ENCODE results near the gene PPARG. TPM values are rescaled to one million over a fixed set of nuclear protein-coding genes. Genes with fewer than 3 reads are reported as not detected.

The PPARG gene
- total RNA-seq, 1 donor from 2014 or later = 14.7 TPM

- H3K4me3 ChIP-seq (ENCODE audit: low read depth, low read length) = no peak overlapping the region
- no peak for TF ChIP-seq CTCF (conservative IDR thresholded peaks at IDR 0.05; ENCODE audit: low read depth, low read length)
- no peak for DNase-seq (ENCODE audit: low read depth)
Measured at GRCh38 chr3:12420393-12420792, 131.5 kb downstream of the PPARG start.

GRCh38 chr3:12421132-12421531 lies 132.3 kb downstream of the PPARG start:
- no peak overlapping the region for H3K4me3 ChIP-seq (ENCODE audit: low read depth, low read length)
- no peak for TF ChIP-seq CTCF (conservative IDR thresholded peaks at IDR 0.05; ENCODE audit: low read depth, low read length)
- DNase-seq (ENCODE audit: low read depth) = no peak

GRCh38 chr3:12423131-12423530 lies 134.3 kb downstream of the PPARG start:
- no peak for DNase-seq (ENCODE audit: low read depth)
- TF ChIP-seq CTCF (conservative IDR thresholded peaks at IDR 0.05; ENCODE audit: low read depth, low read length) = no peak
- H3K4me3 ChIP-seq (ENCODE audit: low read depth, low read length) = no peak overlapping the region

GRCh38 chr3:12423918-12424630 lies 135.2 kb downstream of the PPARG start:
- H3K4me3 ChIP-seq (ENCODE audit: low read depth, low read length) = no peak overlapping the region
- no peak for TF ChIP-seq CTCF (conservative IDR thresholded peaks at IDR 0.05; ENCODE audit: low read depth, low read length)
- no peak for DNase-seq (ENCODE audit: low read depth)

GRCh38 chr3:12424635-12425319 lies 135.9 kb downstream of the PPARG start:
- no peak for DNase-seq (ENCODE audit: low read depth)
- TF ChIP-seq CTCF (conservative IDR thresholded peaks at IDR 0.05; ENCODE audit: low read depth, low read length) = no peak
- H3K4me3 ChIP-seq (ENCODE audit: low read depth, low read length) = no peak overlapping the region

GRCh38 chr3:12425850-12426579 lies 137.1 kb downstream of the PPARG start:
- no peak overlapping the region for H3K4me3 ChIP-seq (ENCODE audit: low read depth, low read length)
- TF ChIP-seq CTCF (conservative IDR thresholded peaks at IDR 0.05; ENCODE audit: low read depth, low read length) = no peak
- DNase-seq (ENCODE audit: low read depth) = no peak

All from epithelial cell of proximal tubule (primary cell).